ENCODE measurements around the gene GATA5.
"Not testable (repeated sequence)": the region's sequence is repeated elsewhere in the genome, so short reads cannot be mapped to it uniquely, and the experiment has no call there.

GATA5 gene

GRCh38 chr20:62504323-62504722 lies 28.5 kb upstream of the GATA5 start:
- DNase-seq = no peak

- no peak for DNase-seq
Observed at GRCh38 chr20:62503401-62504178, 27.8 kb upstream of the GATA5 start.

DNA sequence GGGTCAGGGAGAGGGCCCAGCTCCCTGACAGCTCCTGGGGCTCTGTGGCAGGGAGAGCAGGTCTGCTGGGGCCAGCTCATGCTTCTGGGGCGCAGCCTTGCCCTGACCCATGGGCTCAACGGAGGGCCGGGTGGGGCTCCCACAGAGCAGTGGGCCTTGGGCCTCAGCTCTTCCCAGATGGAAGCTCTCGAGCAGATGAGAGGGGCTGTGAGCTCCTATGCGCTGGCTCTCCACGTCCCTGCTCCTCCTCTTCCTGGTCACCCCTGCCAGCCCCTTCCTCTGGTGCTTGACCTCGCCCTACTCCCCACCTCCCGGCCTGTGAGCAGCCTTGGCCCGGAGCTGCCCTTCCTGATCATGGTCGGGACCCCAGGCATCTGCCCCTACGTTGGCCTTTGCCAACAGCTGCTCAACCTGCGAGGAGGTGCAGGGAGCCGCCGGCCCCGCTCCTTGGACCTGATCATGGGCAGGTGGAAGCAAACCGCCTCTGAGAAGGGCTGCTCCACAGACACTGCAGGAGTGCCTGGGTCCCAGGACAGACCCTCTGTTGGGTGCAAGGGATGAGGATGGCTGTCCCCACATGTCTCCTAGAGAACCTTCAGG lies 26.8 kb upstream of the GATA5 start:
- no peak for DNase-seq

- peak; percentile 84 for DNase-seq
Observed at GRCh38 chr20:62501801-62502495, 26.2 kb upstream of the GATA5 start.

GRCh38 chr20:62500237-62500864 lies 24.6 kb upstream of the GATA5 start:
- DNase-seq = peak; percentile 59

- DNase-seq = no peak
Observed at GRCh38 chr20:62499758-62500236, 24.0 kb upstream of the GATA5 start.

DNA sequence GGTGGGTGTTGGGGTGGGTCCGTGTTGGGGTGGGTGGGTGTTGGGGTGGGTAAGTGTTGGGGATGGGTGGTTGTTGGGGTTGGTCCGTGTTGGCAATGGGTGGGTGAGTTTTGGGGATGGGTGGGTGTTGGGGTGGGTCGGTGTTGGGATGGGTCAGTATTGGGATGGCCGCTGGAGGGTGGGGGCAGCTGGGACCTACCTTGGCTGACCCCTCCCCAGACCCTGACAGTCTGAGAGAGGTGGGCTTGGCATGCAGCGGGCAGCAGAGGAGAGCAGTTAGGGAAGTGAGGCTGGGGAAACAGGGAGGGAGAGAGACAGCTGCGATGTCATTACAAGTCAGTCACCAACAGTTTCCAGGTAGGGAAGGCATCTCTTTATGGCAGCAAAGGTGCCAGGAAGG lies 23.1 kb upstream of the GATA5 start:
- DNase-seq = no peak

DNA sequence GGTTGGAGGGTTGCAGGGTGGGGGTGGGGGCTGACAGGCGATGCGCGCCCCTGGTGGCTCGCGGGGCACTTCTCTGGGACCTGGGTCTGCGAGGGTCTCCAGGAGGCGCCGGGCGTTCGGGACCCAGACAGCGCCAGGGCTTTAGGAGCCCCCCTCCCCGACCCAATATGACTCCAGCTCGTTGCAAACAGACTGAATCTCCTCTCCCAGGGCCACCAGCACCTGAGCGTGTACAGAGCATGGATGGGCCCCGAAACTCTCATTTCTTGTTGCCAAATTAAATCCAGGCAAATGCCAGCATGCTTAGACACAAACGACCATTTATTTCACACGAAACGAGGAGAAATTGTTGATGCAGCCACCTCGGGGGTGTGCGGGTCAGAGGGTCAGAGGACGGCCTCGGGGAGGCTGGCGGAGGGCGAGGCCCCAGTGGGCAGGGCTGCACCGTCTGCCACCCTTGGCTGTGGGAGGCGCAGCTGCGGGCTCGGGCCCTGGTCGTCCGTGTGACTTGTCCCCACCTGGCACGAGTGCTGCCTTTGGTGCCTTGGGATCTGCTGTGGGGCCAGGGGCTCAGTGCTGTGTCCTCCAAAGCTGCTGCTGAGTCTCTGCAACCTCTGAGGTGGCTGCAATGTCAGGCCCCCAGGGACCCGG lies 20.9 kb upstream of the GATA5 start:
- DNase-seq = no peak

GRCh38 chr20:62495749-62496567 lies 20.2 kb upstream of the GATA5 start:
- DNase-seq = no peak

DNA sequence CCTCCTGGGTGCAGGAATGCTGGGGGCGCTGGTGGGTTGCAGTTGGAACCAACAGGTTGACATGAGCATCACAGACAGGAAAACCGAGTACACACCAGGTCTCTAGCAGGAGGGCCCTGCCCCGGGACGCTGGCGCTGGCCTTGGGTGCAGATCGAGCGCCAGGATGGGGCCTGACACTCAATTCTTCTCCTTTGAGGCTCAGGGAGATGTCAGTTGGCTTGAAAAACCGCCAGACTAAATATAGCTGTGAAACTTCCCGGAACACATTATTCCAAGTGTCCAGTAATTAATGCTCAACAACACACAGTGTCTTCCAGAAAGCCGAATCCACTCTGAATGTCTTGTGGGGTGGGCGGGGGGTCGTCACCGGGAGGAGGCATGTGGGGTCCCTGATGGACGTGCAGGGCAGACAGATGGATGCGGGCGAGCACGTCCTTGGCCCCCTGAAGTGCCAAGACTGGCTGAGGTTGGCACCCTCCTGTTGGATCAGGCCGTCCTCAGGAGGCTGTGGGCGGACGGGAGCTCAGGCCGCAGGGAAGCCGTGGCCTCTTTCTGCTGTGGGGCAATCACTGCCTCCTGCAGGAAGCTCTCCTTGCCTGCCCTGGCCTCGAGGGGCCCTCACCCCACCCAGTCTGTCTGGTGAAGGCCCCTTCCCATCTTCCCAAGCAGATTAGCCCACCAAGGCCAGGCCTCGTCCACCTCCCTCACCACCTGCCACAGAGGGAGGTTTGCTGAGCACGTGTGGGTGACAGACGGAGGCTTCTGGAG lies 19.4 kb upstream of the GATA5 start:
- DNase-seq = no peak

DNA sequence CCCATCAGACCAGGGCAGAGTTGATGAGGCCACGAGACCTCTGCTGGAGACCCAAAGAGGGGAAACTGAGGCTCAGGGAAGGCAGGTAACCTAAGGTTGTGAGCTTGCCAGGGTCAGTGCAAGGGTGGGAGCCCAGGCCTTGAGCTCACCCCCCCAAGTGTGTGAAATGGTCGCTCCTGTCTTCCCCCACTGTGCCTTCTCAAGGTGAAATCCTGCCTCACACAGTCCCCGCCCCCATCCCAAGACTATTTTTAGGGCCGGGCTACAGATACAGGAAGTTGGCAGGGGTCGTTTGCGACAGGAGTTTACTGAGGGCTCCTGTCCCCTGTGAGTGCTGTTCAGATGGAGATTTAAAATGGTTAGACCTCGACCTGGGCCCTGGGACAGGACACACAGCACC lies 18.7 kb upstream of the GATA5 start:
- no peak for DNase-seq

- DNase-seq = no peak
Observed at GRCh38 chr20:62493886-62494285, 18.1 kb upstream of the GATA5 start.

- DNase-seq = no peak
Observed at GRCh38 chr20:62493253-62493885, 17.6 kb upstream of the GATA5 start.

DNA sequence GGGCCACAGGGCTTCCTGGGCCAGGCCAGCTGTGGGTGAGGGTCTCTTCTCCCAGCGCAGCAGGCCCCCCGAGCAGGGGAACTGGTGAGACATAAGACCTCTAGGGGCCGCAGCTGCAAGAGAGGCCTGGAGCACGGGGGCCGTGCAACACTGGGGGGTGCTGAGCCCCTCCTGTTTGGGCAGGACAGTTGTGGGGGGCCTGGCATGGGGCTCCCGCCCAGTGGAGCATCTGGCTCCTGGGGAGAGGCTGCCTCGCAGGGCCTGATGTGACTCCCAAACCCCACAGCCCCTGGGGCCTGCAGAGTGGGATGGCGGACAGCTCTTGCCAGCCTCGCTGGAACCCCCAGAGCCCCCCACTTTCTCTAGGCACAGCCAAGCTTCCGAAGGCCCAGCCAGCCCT lies 16.9 kb upstream of the GATA5 start:
- no peak for DNase-seq

DNA sequence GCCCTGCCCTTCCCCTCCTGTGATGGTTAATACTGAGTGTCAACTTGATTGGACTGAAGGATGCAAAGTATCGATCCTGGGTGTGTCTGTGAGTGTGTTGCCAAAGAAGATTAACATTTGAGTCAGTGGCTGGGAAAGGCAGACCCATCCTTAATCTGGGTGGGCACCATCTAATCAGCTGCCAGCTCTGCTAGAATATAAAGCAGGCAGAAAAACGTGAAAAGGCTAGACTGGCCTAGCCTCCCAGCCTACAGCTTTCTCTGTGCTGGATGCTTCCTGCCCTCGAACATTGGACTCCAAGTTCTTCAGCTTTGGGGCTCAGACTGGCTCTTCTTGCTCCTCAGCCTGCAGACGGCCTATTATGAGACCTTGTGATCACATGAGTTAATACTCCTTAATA lies 15.0 kb upstream of the GATA5 start:
- DNase-seq = not testable (repeated sequence)

DNA sequence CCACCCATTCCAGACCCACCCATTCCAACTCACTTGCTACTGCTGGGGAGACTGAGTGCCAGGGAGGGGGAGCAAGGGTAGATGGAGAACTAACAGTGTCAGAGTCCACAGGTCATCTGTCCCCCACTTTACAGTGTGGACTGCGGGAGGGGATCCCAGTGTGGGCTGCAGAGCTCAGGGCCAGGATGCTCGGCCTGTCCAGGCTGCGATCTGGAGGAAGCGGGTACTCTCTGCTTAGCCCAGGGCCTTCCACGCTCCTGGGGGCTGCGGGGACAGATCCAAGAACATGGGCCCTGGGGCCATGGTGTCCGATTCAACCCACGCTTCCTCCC lies 14.1 kb upstream of the GATA5 start:
- DNase-seq = no peak

DNA sequence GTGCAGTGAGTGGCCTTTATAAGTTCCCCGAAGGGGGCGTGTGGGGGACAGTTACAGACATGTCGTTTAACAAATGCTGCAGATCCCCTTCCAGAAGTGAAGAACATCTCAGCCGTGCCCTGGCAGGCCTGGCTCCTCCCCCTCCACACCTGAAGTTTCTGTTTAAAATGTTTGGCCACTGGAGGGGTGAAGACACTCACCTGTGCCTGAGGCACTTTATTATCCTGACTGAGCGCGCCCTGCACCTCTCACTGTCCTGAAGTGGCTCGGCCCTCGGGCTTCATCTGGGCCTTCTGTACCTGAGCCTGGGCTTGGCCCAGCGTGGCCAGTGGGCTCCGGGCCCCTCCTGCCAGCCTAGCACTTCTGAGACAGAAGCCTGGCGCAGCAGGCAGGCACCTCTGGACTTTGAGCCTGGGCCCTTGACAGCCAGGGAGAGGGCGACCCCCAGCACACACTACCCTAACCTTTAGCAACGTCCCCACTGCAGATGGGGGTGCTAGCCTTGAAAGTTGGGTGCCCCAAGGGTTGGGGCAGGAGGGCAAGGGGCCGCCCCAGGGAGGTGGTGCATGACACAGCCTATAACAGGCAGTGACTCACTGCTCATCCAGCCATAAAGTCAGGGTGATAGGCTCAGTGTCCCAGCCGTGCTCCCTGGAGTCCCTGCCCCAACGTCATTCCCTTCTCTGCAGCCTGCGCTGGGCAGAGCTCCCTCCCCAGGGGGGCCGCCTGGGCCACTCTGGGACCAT lies 13.6 kb upstream of the GATA5 start:
- no peak for DNase-seq

DNA sequence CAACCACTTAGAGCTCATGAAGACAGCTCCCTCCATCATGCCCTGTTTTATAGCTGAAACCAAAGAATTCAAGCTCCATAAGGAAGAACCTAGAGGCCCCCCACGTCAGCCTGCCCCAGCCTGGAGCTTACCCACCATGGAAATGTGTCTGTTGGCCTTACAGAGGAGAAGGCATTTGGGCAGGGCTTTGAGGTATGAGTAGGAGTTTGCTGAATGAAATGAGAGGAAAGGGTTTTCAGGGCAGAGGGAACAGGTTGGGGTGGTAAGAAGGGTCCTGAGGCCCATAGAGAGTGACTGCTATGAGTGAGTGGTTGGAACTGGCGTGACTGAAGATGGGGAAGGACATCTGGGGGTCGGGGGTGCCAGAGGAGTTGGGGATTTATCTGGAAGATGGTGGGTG lies 12.7 kb upstream of the GATA5 start:
- no peak for DNase-seq

GRCh38 chr20:62487561-62488354 lies 12.0 kb upstream of the GATA5 start:
- no peak for DNase-seq
